OCI-LY7 (cell line): ENCODE data around the gene GCLC. TPM values are rescaled to one million over a fixed set of nuclear protein-coding genes. Genes with fewer than 3 reads are reported as not detected.

Experiments used
- BruUV-seq: library from RNA; stranded (reverse); fragments of 400-500 nt; replicated peaks from 2 replicates; lab custom pipeline; 2021; lab: Mats Ljungman, UMichigan
- CTCF ChIA-PET: fragments of 300-600 bp; sonication (Branson Sonifier 250); formaldehyde crosslinking; loops from one replicate; lab custom pipeline; 2022; ENCODE audit warnings: antibody characterized with exemption; ENCODE audit not compliant: unreplicated experiment; lab: Charles Lee
- POLR2A ChIA-PET: fragments of 300-600 bp; sonication (Branson Sonifier 250); formaldehyde crosslinking; loops from one replicate; lab custom pipeline; 2022; ENCODE audit warnings: antibody characterized with exemption; lab: Charles Lee
- DNase-seq: peaks from one replicate; pipeline ENCODE4 v3.0.0-alpha.2; 2015; ENCODE audit warnings: low spot score
- H2AFZ ChIP-seq: fragments of 200-600 bp; sonication (generic), shearing (Covaris generic); 2 replicates; pipeline ENCODE4 v1.6.1; 2014; ENCODE audit warnings: mild to moderate bottlenecking, antibody characterized with exemption, low read length, moderate library complexity
- H3K27ac ChIP-seq: fragments of 200-600 bp; sonication (generic); 2 replicates; pipeline ENCODE4 v1.5.1; 2014; ENCODE audit warnings: mixed run types, low read depth, mild to moderate bottlenecking, moderate library complexity, low read length, inconsistent platforms; ENCODE audit not compliant: poor library complexity, severe bottlenecking
- H3K36me3 ChIP-seq: fragments of 200-600 bp; sonication (generic); 2 replicates; pipeline ENCODE4 v1.6.1; 2014; ENCODE audit warnings: mild to moderate bottlenecking, antibody characterized with exemption, low read length, moderate library complexity, mixed read lengths; ENCODE audit not compliant: insufficient read depth
- H3K4me1 ChIP-seq: fragments of 200-600 bp; sonication (generic); 2 replicates; pipeline ENCODE4 v1.5.1; 2014; ENCODE audit warnings: mild to moderate bottlenecking, low read length; ENCODE audit not compliant: insufficient read depth, poor library complexity, severe bottlenecking
- H3K4me2 ChIP-seq: fragments of 200-600 bp; sonication (generic); 2 replicates; pipeline ENCODE4 v1.6.1; 2014; ENCODE audit warnings: mild to moderate bottlenecking, low read length
- H3K4me3 ChIP-seq: fragments of 200-600 bp; sonication (generic); 2 replicates; pipeline ENCODE4 v1.5.1; 2014; ENCODE audit warnings: mild to moderate bottlenecking, low read depth, low read length; ENCODE audit not compliant: poor library complexity, severe bottlenecking
- H3K79me2 ChIP-seq: fragments of 200-600 bp; sonication (generic); 2 replicates; pipeline ENCODE4 v1.6.1; 2016; ENCODE audit warnings: low read depth, mild to moderate bottlenecking, low read length, moderate library complexity, mixed read lengths; ENCODE audit not compliant: insufficient read depth
- H3K9me2 ChIP-seq: fragments of 200-600 bp; sonication (generic); 2 replicates; pipeline ENCODE4 v1.6.1; 2016; ENCODE audit warnings: mild to moderate bottlenecking, low read length, mixed read lengths; ENCODE audit not compliant: insufficient read depth
- H3K9me3 ChIP-seq: fragments of 200-600 bp; sonication (generic); 2 replicates; pipeline ENCODE4 v1.6.1; 2014; ENCODE audit warnings: mild to moderate bottlenecking, mixed run types, low read length, mixed read lengths
- H4K20me1 ChIP-seq: fragments of 200-600 bp; sonication (generic); 2 replicates; pipeline ENCODE4 v1.6.1; 2014; ENCODE audit warnings: mild to moderate bottlenecking, antibody characterized with exemption, low read length, moderate library complexity, mixed read lengths; ENCODE audit not compliant: insufficient read depth
- CTCF ChIP-seq: fragments of 200-600 bp; sonication (generic); conservative IDR thresholded peaks from 2 replicates; pipeline ENCODE4 v1.5.1; 2014; ENCODE audit warnings: mild to moderate bottlenecking, antibody characterized with exemption, low read length, moderate library complexity, mixed read lengths
- EZH2phosphoT487 ChIP-seq: fragments of 200-600 bp; sonication (generic); IDR thresholded peaks from 2 replicates; pipeline ENCODE4 v1.6.1; 2018; ENCODE audit warnings: low read depth, borderline replicate concordance, mild to moderate bottlenecking, mixed run types, antibody characterized with exemption, low read length, moderate library complexity, mixed read lengths
- intact Hi-C: fragments of 100-400 bp; cut with micrococcal nuclease; formaldehyde crosslinking; loops from one replicate; pipeline ENCODE4 v1.10.0; 2022; ENCODE audit not compliant: unreplicated experiment
- total RNA-seq, 2 experiments: library from RNA; depleted of rRNA in 1 of 2; stranded (reverse); fragments of >200 nt in 1 of 2; shearing (Covaris generic) in 1 of 2; gene quantifications; 2 replicates each; pipeline ENCODE4 v1.2.3, GENCODE V29; 2014 to 2022

Gene GCLC
- total RNA-seq, 2 experiments from 2014 or later: 14.3 to 30.4 TPM

GRCh38 chr6:53487080-53487479 lies 57.8 kb downstream of the GCLC start:
- Histone ChIP-seq H3K27ac (no peak overlapping the region), H3K4me2 (no peak overlapping the region; the same call in 1 of the 2 replicates), H2AFZ (no peak overlapping the region), H3K4me3 (no peak overlapping the region), H3K36me3 (no peaks in the 10 kb centered on the region), H3K9me2 (no peaks in the 10 kb centered on the region), H3K9me3 (no peaks in the 10 kb centered on the region), H4K20me1 (no peaks in the 10 kb centered on the region), H3K4me1 (peaks cover 4% of the 10 kb centered on the region), H3K79me2 (no peaks in the 10 kb centered on the region)
- BruUV-seq: no TSS peak
- POLR2A ChIA-PET: interaction anchor here (1.1 kb wide), 1 partner anchor 162 kb away, joined by 3 read pairs; no protein-coding TSS in a partner anchor
- CTCF ChIA-PET: no interaction called here
- intact Hi-C loops: no loop called here
- no peak for TF ChIP-seq CTCF
- no peak for TF ChIP-seq EZH2phosphoT487
- DNase-seq: no peak

GRCh38 chr6:53486679-53487078 lies 58.2 kb downstream of the GCLC start:
- Histone ChIP-seq H3K4me3 (no peak overlapping the region), H4K20me1 (no peaks in the 10 kb centered on the region), H3K9me3 (no peaks in the 10 kb centered on the region), H3K36me3 (no peaks in the 10 kb centered on the region), H3K27ac (no peak overlapping the region), H3K9me2 (no peaks in the 10 kb centered on the region), H3K79me2 (no peaks in the 10 kb centered on the region), H3K4me2 (no peak overlapping the region; the same call in 1 of the 2 replicates), H2AFZ (no peak overlapping the region), H3K4me1 (peaks cover 4% of the 10 kb centered on the region)
- ChIA-PET CTCF (no interaction called here), POLR2A (no interaction called here)
- DNase-seq: no peak
- TF ChIP-seq CTCF (no peak), EZH2phosphoT487 (no peak)
- BruUV-seq: no TSS peak
- intact Hi-C loops: no loop called here

GRCh38 chr6:53484476-53485280 lies 60.2 kb downstream of the GCLC start:
- peak overlapping the region; percentile 58; the same call in 1 of the 2 replicates for H2AFZ ChIP-seq
- TF ChIP-seq EZH2phosphoT487 (no peak), CTCF (peak; percentile 100)
- intact Hi-C loops: loop anchor here (1.0 to 5.0 kb wide), 6 partner anchors 47 to 382 kb away; no protein-coding TSS in a partner anchor

More at GRCh38 chr6:53484476-53485280, 60.2 kb downstream of the GCLC start:
- Histone ChIP-seq H3K4me1 (peaks cover 4% of the 10 kb centered on the region), H3K36me3 (no peaks in the 10 kb centered on the region), H3K4me2 (peak overlapping the region; percentile 40), H3K79me2 (no peaks in the 10 kb centered on the region), H4K20me1 (no peaks in the 10 kb centered on the region), H3K27ac (no peak overlapping the region), H3K9me3 (no peaks in the 10 kb centered on the region), H3K9me2 (no peaks in the 10 kb centered on the region), H3K4me3 (no peak overlapping the region)
- CTCF ChIA-PET: interaction anchor here (0.9 to 2.9 kb wide), 2 partner anchors 20 to 312 kb away, joined by 3 to 11 read pairs; no protein-coding TSS in a partner anchor
- POLR2A ChIA-PET: interaction anchor here (0.6 to 1.5 kb wide), 5 partner anchors 8 to 637 kb away, joined by 3 to 6 read pairs (median 4); no protein-coding TSS in a partner anchor
- DNase-seq: peak; percentile 79
- BruUV-seq: no TSS peak
